ENCODE results near the gene FNIP1.

GRCh38 chr5:131759704-131760103 is 37.1 kb downstream of the FNIP1 start:
- TF ChIP-seq CTCF (IDR thresholded peaks at IDR 0.05 in 2 of 3, conservative IDR thresholded peaks at IDR 0.05 in 1 of 3; ENCODE audit: borderline replicate concordance in 1 of 3, insufficient read depth in 1 of 3, low read depth in 2 of 3, low read length in 2 of 3) = no peak
- TF ChIP-seq SIN3A (IDR thresholded peaks at IDR 0.05; ENCODE audit: low read depth) = no peak
- no peak for TF ChIP-seq ELF1 (IDR thresholded peaks at IDR 0.05; ENCODE audit: borderline replicate concordance, low read depth)
- no peak for TF ChIP-seq POLR2A (IDR thresholded peaks at IDR 0.05; ENCODE audit: borderline replicate concordance, extremely low read depth, insufficient read depth, insufficient read length)
- TF ChIP-seq EGR1 (IDR thresholded peaks at IDR 0.05; ENCODE audit: low read depth) = no peak
- TF ChIP-seq YY1 (IDR thresholded peaks at IDR 0.05; ENCODE audit: extremely low read depth, insufficient replicate concordance, low read depth, low read length) = no peak
- no peak for TF ChIP-seq EZH2phosphoT487 (IDR thresholded peaks at IDR 0.05; ENCODE audit: borderline replicate concordance)
- TF ChIP-seq, protein P1, sequence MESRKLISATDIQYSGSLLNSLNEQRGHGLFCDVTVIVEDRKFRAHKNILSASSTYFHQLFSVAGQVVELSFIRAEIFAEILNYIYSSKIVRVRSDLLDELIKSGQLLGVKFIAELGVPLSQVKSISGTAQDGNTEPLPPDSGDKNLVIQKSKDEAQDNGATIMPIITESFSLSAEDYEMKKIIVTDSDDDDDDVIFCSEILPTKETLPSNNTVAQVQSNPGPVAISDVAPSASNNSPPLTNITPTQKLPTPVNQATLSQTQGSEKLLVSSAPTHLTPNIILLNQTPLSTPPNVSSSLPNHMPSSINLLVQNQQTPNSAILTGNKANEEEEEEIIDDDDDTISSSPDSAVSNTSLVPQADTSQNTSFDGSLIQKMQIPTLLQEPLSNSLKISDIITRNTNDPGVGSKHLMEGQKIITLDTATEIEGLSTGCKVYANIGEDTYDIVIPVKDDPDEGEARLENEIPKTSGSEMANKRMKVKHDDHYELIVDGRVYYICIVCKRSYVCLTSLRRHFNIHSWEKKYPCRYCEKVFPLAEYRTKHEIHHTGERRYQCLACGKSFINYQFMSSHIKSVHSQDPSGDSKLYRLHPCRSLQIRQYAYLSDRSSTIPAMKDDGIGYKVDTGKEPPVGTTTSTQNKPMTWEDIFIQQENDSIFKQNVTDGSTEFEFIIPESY (IDR thresholded peaks at IDR 0.05; ENCODE audit: extremely low read depth, insufficient replicate concordance, low read length) = no peak
- no peak for TF ChIP-seq FOSL1 (IDR thresholded peaks at IDR 0.05; ENCODE audit: low read depth)
- no peak for TF ChIP-seq EZH2 (IDR thresholded peaks at IDR 0.05)
- no peak for TF ChIP-seq ZFX (IDR thresholded peaks at IDR 0.05)
- TF ChIP-seq POLR2AphosphoS5 (IDR thresholded peaks at IDR 0.05; ENCODE audit: low read depth, low read length) = no peak

Data from HCT116 (cell line).